Measurements from ENCODE around the gene PMM1.
"Not testable (repeated sequence)": the region's sequence is repeated elsewhere in the genome, so short reads cannot be mapped to it uniquely, and the experiment has no call there.

The PMM1 gene

DNA sequence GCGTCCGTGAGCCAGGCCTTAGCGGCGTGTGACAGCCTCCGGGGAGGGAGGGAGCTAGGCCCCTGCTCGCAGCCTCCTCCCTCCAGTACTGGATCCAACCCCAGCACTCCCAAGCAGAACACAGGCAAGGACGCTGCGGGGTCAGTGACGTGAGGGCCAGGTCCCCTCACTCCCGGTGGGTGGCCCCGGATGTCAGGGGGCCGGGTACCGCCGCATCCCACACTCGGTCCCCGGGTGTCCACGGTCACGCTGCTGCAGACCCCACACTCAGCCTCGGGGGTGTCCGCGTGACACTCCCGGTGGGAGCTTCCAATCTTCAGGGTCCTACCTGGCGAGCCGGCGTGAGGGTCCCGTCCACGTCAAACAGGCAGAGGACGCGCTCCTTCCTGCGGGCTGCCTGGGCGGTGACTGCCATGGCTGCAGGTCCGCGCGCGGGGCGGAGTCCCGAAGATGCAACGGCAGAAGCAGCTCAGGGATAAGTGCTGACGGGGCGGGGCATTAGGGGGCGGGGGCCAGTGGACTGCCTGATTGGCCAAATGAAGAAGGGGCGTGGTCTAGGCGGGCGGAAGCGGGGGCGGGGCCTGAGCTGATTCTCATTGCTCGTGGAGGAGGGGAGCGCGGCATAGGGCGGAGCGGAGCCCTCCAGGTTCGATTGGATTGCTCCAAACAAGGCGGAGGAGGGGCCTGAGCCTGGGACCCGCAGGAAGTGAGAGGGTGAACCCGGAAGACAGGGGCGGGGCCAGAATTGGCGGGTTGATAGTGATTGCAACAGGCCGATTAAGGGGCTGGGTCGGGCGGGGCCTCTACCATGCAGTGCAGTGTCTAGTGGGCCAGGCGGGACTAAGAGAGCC, at the start of gene PMM1:
PMM1 (minus strand) TSS at position 450 of the 851 bp plus-strand sequence; CDS start at position 415, 35 bp downstream.
- peak; percentile 100 for DNase-seq

DNA sequence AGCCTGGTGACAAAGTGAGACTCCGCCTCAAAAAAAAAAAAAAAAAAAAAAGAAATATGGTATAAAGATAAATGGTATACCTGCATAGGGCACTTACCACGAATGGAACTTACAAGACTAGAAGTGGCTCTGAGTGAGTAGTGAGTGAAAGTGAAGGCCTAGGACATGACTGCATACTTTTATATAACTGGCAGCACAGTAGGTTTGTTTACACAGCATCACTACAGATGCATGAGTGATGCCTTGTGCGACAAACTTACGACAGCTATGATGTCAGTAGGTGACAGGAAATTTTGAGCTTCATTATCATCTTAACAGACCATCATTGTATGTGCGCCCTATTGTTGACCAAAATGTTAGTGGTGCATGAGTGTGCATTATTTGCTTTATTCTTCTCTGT, 49.1 kb upstream of the PMM1 start:
- no peak for DNase-seq

DNA sequence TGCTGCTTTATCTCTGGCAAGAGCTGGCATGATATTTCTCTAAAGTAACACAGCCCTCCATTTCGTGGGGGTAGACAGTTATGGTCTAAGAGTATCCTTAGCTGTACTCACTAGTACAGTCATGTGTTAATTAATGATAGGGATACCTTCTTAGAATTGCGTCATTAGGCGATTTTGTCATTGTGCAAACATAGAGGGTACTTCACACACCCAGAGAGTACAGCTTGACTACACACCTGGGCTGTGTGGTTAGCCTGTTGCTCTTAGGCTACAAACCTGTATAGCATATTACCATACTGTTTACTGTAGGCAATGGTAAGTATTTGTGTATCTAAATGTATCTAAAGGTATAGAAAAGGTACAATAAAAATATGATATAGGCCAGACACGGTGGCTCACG, 48.5 kb upstream of the PMM1 start:
- no peak for DNase-seq

GRCh38 chr22:41637623-41638022, 48.0 kb upstream of the PMM1 start:
- DNase-seq = not testable (repeated sequence)

DNA sequence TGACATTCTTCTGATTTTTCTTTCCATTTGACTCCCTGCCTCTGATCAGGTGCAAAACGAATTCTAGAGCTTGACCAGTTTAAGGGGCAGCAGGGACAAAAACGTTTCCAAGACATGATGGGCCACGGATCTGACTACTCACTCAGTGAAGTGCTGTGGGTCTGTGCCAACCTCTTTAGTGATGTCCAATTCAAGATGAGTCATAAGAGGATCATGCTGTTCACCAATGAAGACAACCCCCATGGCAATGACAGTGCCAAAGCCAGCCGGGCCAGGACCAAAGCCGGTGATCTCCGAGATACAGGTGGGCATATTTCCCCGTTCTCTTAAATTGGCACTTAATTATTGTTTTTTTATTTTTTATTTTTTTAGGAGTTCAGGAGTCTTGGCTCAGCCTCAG, 46.8 kb upstream of the PMM1 start:
- DNase-seq = no peak

DNA sequence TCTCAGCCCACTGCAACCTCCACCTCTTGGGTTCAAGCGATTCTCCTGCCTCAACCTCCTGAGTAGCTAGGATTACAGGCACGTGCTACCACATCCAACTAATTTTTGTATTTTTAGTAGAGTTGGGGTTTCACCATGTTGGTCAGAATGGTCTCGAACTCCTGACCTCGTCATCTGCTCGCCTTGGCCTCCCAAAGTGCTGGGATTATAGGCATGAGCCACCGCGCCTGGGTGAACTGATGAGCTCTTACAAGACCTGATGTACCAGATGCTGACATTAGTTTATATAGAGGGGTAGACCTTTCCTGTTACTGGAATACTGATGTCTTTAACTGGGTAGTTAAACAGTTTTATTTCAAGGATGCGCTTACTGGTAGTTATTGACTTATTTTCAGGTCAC, 45.0 kb upstream of the PMM1 start:
- not testable (repeated sequence) for DNase-seq

- DNase-seq = not testable (repeated sequence)
These were observed 42.0 kb upstream of the PMM1 start for GRCh38 chr22:41631615-41632014.

DNA sequence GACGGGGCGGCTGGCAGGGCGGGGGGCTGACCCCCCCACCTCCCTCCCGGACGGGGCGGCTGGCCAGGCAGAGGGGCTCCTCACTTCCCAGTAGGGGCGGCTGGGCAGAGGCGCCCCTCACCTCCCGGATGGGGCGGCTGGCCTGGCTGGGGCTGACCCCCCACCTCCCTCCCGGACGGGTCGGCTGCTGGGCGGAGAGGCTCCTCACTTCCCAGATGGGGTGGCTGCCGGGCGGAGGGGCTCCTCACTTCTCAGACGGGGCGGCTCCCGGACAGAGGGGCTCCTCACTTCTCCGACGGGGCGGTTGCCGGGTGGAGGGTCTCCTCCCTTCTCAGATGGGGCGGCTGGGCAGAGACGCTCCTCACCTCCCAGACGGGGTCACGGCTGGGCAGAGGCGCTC, 41.5 kb upstream of the PMM1 start:
- not testable (repeated sequence) for DNase-seq

DNA sequence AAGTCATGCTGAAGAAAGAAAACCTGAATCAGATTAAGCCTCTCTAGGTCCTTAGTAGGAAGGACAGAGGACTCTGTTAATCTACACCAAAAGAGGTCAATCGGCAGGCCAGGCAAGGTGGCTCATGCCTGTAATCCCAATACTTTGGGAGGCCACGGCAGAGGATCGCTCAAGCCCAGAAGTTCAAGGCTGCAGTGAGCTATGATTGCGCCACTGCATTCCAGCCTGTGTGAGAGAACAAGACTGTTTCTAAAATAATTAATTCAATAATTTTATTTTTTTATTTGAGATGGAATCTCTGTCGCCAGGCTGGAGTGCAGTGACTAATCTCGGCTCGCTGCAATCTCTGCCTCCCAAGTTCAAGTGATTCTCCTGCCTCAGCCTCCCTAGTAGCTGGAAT, 35.9 kb upstream of the PMM1 start:
- no peak for DNase-seq

DNA sequence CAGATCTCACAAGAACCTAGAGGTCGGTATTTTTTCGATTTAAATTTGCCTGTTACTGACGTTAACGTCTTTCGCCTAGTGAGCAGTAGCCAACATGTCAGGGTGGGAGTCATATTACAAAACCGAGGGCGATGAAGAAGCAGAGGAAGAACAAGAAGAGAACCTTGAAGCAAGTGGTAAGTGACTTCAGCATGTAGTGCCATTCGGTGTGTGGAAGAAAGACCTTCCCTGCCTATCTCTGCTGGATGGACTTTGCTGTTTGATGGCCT, 32.2 kb upstream of the PMM1 start:
- no peak for DNase-seq

DNA sequence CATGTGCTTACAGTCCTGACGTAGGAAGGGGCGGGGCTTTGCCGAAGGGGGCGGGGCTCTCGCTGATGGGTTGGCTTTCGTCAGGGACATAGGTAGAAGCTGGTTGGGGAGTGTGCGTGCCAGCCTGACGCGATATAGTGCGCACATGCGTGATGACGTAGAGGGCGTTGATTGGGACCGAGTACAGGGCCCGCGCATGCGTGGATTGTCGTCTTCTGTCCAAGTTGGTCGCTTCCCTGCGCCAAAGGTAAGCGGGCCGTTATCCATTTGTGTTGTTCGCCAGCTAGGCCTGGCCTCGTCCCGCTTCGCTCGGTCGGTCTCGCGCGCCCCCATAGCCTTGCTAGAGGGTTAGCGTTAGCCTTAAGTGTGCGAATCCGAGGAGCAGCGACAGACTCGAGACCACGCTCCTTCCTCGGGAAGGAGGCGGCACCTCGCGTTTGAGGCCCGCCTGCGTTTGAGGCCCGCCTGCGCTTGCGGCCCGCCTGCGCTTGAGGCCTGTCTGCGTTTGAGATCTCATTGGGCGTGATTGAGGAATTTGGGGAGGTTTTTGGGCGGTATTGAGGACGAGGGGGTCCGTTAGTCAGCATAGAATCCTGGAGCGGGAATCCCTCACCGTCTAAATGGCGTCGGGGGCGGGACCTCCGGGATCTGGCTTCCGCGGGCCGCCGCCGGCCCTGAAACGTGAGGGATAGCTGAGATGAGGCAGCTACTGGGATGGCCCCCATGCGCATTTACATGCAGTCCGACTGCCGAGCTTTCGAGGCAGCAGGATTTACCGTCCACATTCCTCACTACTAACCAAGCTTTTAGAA, 31.7 kb upstream of the PMM1 start, which contains the start of gene XRCC6:
XRCC6 (plus strand) TSS at position 197 of the 812 bp plus-strand sequence. CDS start 710 bp downstream, outside the sequence.
- peak; percentile 99 to 100 for DNase-seq

DNA sequence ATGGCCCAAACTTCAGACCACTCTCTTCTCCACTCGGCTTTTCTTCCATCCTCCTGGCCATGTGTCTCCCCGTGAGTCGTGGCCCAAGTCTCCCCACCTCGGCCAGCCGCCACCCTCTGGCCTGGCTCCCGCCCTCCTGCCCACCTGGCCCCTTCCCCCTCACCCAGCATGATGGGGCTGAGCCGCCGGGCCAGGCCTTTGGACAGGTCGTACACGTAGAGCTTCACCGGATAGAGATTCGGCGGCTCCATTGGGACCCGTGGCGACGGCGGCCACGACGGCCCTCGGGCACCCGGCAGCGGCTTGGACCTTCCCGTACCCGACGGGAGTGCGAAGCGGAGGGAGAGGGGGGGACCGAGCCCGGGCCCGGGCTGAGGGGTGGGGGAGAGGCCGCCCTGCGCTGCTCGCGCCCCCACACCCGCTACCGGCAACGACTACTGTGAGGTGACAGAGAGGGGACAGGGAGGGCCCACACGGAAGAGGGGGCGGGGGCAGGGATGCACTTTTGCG, 31.0 kb upstream of the PMM1 start, which contains the start of gene DESI1:
DESI1 (minus strand) TSS at position 455 of the 510 bp plus-strand sequence; CDS start at position 251, 204 bp downstream.
- DNase-seq = no peak

- peak; percentile 47 for DNase-seq
These were observed 30.4 kb upstream of the PMM1 start for GRCh38 chr22:41619979-41620588.

DNA sequence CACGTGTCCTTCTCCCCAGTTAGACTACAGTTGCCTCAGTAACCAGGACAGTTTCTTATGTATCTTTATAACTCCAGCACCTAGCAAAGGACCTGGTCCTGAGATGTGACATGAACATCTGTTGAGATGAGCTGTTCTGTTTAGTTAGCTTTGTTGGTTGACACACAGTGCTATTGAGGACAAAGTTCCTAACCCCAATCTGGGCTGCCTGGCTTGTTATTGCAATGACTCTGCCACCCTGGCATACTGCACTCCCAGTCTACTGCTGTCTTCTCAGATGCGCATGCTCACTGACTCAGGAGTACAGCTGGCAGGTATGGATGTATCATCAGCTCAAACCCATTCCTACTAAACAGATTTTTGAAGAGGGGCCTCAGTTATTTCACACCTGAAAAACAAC, 23.8 kb upstream of the PMM1 start:
- DNase-seq = no peak

GRCh38 chr22:41612603-41613306, 23.1 kb upstream of the PMM1 start:
- no peak for DNase-seq

DNA sequence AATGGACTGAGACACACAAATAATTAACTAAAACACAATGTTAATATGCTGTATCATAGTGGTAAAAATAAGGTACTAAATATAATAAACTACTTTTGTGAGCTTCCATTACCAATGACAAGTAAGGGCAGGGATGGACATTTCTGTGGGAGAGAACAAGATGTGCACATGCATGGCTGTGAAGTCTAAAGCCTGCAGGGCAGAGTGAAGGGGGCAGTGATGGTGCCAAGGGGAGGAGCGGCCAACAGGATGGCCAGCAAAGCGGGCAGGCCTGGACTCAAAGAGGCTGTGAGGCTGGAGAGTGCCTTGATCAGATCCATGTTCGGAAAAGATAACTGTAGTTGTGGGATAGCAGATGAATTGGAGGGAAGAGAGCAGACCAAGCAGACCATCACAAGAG, 18.7 kb upstream of the PMM1 start:
- no peak for DNase-seq

DNA sequence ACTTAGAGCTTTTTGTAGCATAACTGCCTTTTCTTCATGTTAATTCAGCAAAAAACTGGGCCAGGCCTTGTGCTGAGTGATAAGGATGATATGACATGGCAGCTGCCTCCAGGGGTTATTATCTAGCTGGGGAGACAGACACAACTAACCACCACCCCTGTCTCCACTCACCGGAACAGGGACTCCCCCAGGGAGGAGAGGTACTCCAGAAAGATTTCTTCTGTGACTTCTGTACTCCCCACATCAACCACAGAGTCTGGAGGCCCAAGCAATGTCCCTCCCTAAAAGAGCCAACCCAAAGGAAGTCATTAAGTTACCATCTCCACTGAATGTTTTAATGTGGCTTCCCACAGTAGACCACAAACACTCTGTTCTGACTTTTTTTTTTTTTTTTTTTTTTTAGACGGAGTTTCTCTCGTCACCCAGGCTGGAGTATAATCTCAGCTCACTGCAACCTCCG, 14.3 kb upstream of the PMM1 start:
- no peak for DNase-seq

DNA sequence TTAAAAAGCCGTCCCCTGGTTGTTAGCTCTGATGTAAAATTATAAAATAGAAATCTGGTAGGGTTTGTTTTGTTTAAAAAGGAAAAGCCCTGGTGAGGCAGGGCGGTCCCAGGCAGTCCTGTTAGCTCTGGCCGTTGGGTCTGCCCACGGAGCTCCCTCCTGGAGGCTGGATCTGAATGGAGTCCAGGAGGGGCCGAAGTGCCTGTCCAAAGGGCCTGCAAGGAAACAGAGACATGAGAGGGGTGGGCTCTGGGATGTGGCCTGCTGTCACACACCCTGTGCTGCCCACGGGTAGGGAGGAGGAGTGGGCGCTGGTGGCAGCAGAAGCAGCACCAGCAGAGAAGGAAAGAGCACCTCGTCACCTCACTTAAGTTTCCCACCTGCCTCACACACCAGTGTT, 11.3 kb upstream of the PMM1 start:
- no peak for DNase-seq

- no peak for DNase-seq
These were observed 9.4 kb upstream of the PMM1 start for GRCh38 chr22:41598891-41599635.

DNA sequence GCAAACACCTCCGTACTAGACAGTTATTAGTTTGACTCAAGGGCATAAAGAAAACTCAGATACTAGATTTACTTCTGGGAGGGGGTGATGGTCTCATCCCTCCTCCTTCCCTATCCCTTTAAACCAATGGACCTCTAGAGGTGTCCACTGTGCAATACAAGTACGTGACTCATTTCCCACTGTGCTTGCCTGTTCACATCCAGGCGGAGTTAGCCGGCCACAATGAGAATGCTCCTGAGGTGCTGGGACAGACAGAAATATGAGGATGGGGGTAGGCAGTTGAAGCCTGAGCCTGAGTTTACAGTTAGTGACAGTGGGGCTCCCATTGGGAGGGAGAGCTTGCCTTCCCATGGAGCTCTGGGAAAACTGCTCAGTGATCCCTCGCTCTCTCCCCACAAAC, 8.4 kb upstream of the PMM1 start:
- DNase-seq = no peak

DNA sequence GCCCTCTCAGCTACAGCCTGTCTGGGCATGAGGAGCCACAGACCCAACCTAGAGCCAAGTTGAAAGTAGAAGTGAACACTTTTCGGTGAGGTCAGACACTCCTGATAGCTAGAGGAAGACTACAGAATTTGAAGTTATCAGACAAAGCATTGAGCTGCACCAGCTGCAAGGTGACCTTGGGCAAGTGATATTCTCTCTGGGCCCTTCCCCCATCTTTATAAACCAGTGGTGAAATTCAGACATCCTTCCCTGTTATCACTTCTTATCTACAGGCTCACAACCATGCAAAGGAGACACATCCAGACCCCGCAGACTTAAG, 8.0 kb upstream of the PMM1 start:
- no peak for DNase-seq

Data from stimulated activated CD4-positive, alpha-beta T cell treated with anti-CD3 and anti-CD28 coated beads, Interleukin-4, amount 100 ng/mL, for 4 hours (primary cell).